MCF 10A (cell line): ENCODE results near the gene ADORA1. TPM values are rescaled to one million over a fixed set of nuclear protein-coding genes. Genes with fewer than 3 reads are reported as not detected.
A peak's percentile ranks its signal among the peaks of the same experiment; 100 is the strongest.

Source experiments
- BruUV-seq: library from RNA; stranded (reverse); fragments of 400-500 nt; replicated peaks from 2 replicates; lab custom pipeline; 2021; lab: Mats Ljungman, UMichigan
- CTCF ChIA-PET: fragments of 300-600 bp; sonication (Branson Sonifier 250); formaldehyde crosslinking; extraction: SDS; loops from one replicate; lab custom pipeline; 2021; ENCODE audit warnings: antibody characterized with exemption, inconsistent platforms; lab: Yijun Ruan, JAX
- POLR2A ChIA-PET: fragments of 300-600, 350-650 bp; sonication (Branson Sonifier 250); formaldehyde crosslinking; extraction: SDS; loops from one replicate; lab custom pipeline; 2020; ENCODE audit warnings: antibody characterized with exemption, inconsistent platforms; lab: Yijun Ruan, JAX
- DNase-seq: peaks from one replicate; pipeline ENCODE4 v3.0.0-alpha.2; 2018; ENCODE audit not compliant: unreplicated experiment
- H3K27ac Mint-ChIP-seq: one replicate; pipeline ENCODE4 v1.8.0; 2022; ENCODE audit warnings: mild to moderate bottlenecking, low read depth, mixed read lengths; ENCODE audit not compliant: unreplicated experiment
- H3K27me3 Mint-ChIP-seq: one replicate; pipeline ENCODE4 v1.8.0; 2022; ENCODE audit warnings: mixed read lengths; ENCODE audit not compliant: insufficient read depth, unreplicated experiment
- H3K36me3 Mint-ChIP-seq: one replicate; pipeline ENCODE4 v1.8.0; 2022; ENCODE audit warnings: mild to moderate bottlenecking, moderate library complexity, mixed read lengths; ENCODE audit not compliant: insufficient read depth, unreplicated experiment
- H3K4me1 Mint-ChIP-seq: one replicate; pipeline ENCODE4 v1.8.0; 2022; ENCODE audit warnings: mixed read lengths; ENCODE audit not compliant: insufficient read depth, unreplicated experiment
- H3K4me3 Mint-ChIP-seq: one replicate; pipeline ENCODE4 v1.8.0; 2022; ENCODE audit warnings: mild to moderate bottlenecking, moderate library complexity, mixed read lengths; ENCODE audit not compliant: unreplicated experiment
- H3K9me3 Mint-ChIP-seq: one replicate; pipeline ENCODE4 v1.8.0; 2022; ENCODE audit warnings: mixed read lengths; ENCODE audit not compliant: unreplicated experiment
- CTCF ChIP-seq: fragments of 200-600 bp; IDR thresholded peaks from one replicate; pipeline ENCODE4 v1.8.0; 2022; ENCODE audit warnings: antibody characterized with exemption, mild to moderate bottlenecking; ENCODE audit not compliant: unreplicated experiment
- intact Hi-C: fragments of 100-400 bp; cut with micrococcal nuclease; formaldehyde crosslinking; loops from 2 replicates; pipeline ENCODE4 v1.14.1; 2022
- total RNA-seq: library from RNA; stranded (reverse); gene quantifications from 2 replicates; pipeline ENCODE4 v1.2.3, GENCODE V29; 2022

ADORA1 gene
- total RNA-seq, 1 experiment from 2014 or later = 0.26 TPM

GRCh38 chr1:203151362-203152157 lies 24.0 kb downstream of the ADORA1 start:
- H3K27me3 Mint-ChIP-seq = no peaks in the 10 kb centered on the region
- no peak for TF ChIP-seq CTCF
- BruUV-seq = no TSS peak
- POLR2A ChIA-PET = interaction anchor here (0.6 to 2.9 kb wide), 9 partner anchors 9 to 144 kb away, joined by 3 to 17 read pairs (median 4); partner anchors contain the start of genes ADORA1 and TMEM183A
- H3K9me3 Mint-ChIP-seq = no peaks in the 10 kb centered on the region
- H3K4me3 Mint-ChIP-seq = no peak overlapping the region
- no peaks in the 10 kb centered on the region for H3K36me3 Mint-ChIP-seq
- H3K27ac Mint-ChIP-seq = no peak overlapping the region
- peaks cover 44% of the 10 kb centered on the region for H3K4me1 Mint-ChIP-seq
- CTCF ChIA-PET = interaction anchor here (0.6 to 7.4 kb wide), 11 partner anchors 21 to 551 kb away, joined by 3 to 38 read pairs (median 5); no protein-coding TSS in a partner anchor
- intact Hi-C loops = loop anchor here (2.0 kb wide), 1 partner anchor 23 kb away; no protein-coding TSS in a partner anchor
- DNase-seq = no peak

DNA sequence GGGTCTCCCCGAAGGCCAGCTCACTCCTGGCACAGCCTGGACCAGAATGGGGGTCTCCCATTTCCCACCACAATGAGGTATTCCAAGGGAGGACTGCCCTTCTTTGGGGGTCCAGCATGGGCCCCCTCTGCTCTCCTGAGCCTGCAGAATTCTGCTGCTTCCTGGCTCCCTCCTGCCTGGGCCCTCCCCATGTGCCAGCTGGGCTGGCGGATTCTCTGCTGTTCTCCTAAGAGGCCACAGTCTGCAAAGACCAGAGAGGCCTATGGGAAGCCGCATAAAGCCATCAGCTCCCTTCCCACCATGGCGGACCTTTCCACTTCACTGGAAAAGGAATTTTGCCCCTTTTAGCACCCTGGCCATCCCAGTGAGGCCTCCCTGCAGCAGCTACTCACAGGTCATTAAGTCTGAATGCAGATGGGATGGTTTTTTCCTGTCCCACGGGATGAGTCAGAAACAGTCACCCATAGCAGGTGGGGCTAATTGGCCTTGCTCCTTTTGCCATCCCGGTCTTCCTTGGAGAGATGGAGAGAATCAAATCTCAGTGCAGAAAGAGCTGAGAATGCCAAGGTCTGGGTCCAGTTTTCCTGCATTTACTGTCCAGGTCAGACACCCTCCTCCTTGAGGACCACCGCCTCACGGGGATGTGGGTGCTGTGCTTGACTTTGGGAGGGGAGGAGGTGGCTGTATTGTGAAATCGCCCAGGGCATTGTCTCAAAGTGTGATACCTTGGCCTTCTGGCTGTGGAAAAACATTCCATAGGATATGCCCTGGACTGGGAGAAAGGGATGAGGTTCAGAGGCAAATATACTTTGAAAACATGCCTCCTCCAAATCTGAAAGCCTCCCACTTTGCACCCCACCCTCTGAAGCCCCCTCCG lies 24.9 kb downstream of the ADORA1 start:
- POLR2A ChIA-PET = interaction anchor here (0.6 to 2.9 kb wide), 9 partner anchors 9 to 145 kb away, joined by 3 to 17 read pairs (median 4); partner anchors contain the start of genes ADORA1 and TMEM183A
- peaks cover 44% of the 10 kb centered on the region for H3K4me1 Mint-ChIP-seq
- no peaks in the 10 kb centered on the region for H3K9me3 Mint-ChIP-seq
- no peaks in the 10 kb centered on the region for H3K36me3 Mint-ChIP-seq
- intact Hi-C loops = loop anchor here (2.0 kb wide), 1 partner anchor 24 kb away; no protein-coding TSS in a partner anchor
- peak; percentile 95 for DNase-seq
- CTCF ChIA-PET = interaction anchor here (0.6 to 7.4 kb wide), 16 partner anchors 18 to 206 kb away, joined by 3 to 38 read pairs (median 4); partner anchors contain the start of gene CHI3L1
- H3K27ac Mint-ChIP-seq = peak overlapping the region; percentile 69
- H3K4me3 Mint-ChIP-seq = no peak overlapping the region
- TF ChIP-seq CTCF = no peak
- BruUV-seq = no TSS peak
- H3K27me3 Mint-ChIP-seq = no peaks in the 10 kb centered on the region

GRCh38 chr1:203153051-203153988 lies 25.8 kb downstream of the ADORA1 start:
- no peaks in the 10 kb centered on the region for H3K27me3 Mint-ChIP-seq
- peaks cover 44% of the 10 kb centered on the region for H3K4me1 Mint-ChIP-seq
- no peak for TF ChIP-seq CTCF
- peak overlapping the region; percentile 69 for H3K27ac Mint-ChIP-seq
- no TSS peak for BruUV-seq
- DNase-seq = no peak
- ChIA-PET POLR2A (interaction anchor here (1.0 to 2.9 kb wide), 7 partner anchors 8 to 146 kb away, joined by 3 to 17 read pairs (median 5); partner anchors contain the start of genes ADORA1 and TMEM183A), CTCF (interaction anchor here (0.6 to 5.0 kb wide), 15 partner anchors 19 to 206 kb away, joined by 3 to 29 read pairs (median 4); partner anchors contain the start of gene CHI3L1)
- H3K36me3 Mint-ChIP-seq = no peaks in the 10 kb centered on the region
- no peak overlapping the region for H3K4me3 Mint-ChIP-seq
- peaks cover 6% of the 10 kb centered on the region for H3K9me3 Mint-ChIP-seq
- intact Hi-C loops = loop anchor here (2.0 kb wide), 1 partner anchor 25 kb away; no protein-coding TSS in a partner anchor
